GM19467 (cell line): ENCODE measurements around the gene UBE2Q2.
A peak's percentile ranks its signal among the peaks of the same experiment; 100 is the strongest.
"Not testable (repeated sequence)": the region's sequence is repeated elsewhere in the genome, so short reads cannot be mapped to it uniquely, and the experiment has no call there.

Source experiments
- ATAC-seq: cut with Tn5 transposase; IDR thresholded peaks from one replicate; pipeline ENCODE4 v1.9.1; 2021; ENCODE audit warnings: mild to moderate bottlenecking, moderate library complexity; ENCODE audit not compliant: unreplicated experiment

The UBE2Q2 gene

GRCh38 chr15:75823860-75824613 is 19.2 kb upstream of the UBE2Q2 start:
- no peak for ATAC-seq

GRCh38 chr15:75827691-75828090 is 15.6 kb upstream of the UBE2Q2 start:
- no peak for ATAC-seq

- ATAC-seq: no peak
Measured at GRCh38 chr15:75828429-75828828, 14.8 kb upstream of the UBE2Q2 start.

GRCh38 chr15:75830910-75831805 is 12.1 kb upstream of the UBE2Q2 start:
- ATAC-seq: no peak

DNA sequence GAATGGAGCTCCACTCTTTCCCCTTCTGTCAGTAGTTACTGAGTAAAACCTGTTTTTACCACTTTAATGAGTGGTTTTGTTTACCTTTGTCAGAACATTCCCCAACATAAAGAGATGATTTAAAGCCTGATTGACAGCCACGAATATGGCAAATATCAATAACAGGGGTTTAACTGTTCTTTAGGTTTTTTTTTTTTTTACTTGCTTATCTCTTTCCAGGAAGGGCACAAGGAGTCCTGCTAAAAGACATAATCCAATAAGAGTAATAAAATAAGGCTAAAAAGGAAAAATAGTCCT is 11.5 kb upstream of the UBE2Q2 start:
- ATAC-seq: no peak

GRCh38 chr15:75832114-75832513 is 11.1 kb upstream of the UBE2Q2 start:
- ATAC-seq: no peak

DNA sequence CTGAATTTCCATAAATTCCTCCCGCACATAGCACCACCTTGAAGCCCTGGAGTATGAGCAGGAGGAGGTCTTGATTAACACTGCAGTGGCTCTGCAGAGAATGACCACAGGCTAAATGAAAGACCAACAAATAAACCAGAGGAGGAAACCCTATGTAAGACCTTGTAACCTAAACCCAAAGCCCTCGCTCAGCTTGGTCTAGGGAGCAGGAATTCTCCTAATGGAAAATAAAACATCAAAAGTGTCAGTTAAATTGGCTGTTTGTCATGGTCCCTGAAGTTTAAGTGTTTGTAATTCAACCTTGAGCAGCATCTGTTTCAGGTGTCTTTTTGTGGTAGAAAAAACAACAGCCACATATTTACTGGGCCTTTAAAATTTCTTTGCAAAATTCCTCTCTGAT is 9.2 kb upstream of the UBE2Q2 start:
- ATAC-seq: no peak

- no peak for ATAC-seq
Measured at GRCh38 chr15:75835990-75836958, 7.0 kb upstream of the UBE2Q2 start.

DNA sequence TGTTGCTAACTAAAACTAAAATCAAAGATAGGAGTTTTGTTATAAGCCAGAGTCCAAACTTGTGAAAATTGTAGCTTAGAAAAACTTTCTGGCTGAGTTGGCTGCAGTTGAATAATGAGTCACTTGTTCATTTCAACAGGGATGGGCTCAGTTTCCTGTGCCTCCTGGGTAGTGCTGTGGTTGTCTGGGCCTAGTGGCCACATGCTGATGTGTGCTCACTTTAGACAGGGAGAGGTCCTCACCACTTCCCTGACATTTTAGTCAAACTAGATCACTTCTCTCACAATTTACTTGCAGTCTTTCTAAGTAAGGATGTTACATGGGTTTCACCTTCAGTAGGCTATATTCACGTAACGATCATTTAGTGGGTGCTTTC is 6.3 kb upstream of the UBE2Q2 start:
- peak; percentile 71 for ATAC-seq

- no peak for ATAC-seq
Measured at GRCh38 chr15:75840659-75841058, 2.6 kb upstream of the UBE2Q2 start.

- no peak for ATAC-seq
Measured at GRCh38 chr15:75841626-75842025, 1.6 kb upstream of the UBE2Q2 start.

DNA sequence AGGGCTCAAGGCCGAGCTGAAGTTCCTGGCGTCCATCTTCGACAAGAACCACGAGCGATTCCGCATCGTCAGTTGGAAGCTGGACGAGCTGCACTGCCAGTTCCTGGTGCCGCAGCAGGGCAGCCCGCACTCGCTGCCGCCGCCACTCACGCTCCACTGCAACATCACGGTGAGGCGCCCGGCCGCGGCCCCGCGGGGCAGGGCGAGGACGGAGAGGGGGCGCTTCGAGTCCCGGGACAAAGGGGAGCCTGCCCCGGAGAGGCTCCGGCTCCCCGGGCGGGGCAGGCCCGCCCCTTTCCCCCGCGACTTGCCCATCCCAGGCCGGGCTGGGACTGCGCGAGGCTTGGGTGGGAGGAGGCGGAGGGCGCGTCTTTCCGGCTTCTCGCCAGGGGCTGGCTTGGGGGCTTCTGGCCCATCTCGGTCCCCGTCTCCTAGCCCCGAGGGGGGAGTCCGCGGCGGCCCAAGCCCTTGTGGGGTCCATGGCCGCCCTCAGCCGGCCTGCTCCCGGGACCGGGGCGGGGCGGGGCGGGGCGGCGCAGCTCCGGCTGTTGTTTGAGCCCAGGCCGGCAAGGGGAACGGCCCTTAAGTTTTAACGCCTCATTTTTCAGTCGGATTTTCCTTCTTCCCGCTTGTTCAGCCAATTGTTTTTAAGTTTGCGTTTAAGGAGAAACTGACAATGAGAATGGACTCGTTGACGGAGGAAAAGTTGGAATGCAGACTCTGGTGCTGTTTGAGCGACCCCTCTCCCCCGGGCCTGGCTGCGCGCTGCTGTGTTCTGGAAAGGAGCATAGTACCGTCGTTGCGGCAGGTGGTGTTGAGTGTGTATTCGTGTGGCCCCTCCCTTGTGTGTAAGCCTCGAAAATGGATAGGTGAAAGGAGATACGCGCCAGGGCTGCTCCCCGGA is 683 bp downstream of the UBE2Q2 start:
- ATAC-seq: peak; percentile 36

- no peak for ATAC-seq
Measured at GRCh38 chr15:75844629-75845335, 1.5 kb downstream of the UBE2Q2 start.

DNA sequence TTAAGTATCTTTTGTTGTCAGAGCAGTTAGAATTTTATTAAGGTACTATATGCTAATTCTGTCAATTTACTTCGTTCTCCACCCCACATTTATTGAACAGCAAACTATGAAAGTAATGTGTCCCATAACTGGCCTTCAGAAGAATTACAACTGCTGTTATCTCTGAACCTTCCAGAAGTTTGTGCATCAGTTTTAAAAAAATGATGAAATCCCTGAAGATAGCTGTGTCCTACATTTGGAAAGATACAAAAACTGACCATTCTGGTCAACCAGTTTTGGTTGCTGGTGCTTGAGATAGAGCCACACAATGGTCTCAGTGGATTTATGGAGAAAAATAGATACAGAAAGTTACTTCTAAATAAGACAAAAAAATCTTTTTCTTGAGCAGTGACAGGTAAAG is 5.9 kb downstream of the UBE2Q2 start:
- no peak for ATAC-seq

- no peak for ATAC-seq
Measured at GRCh38 chr15:75850708-75851107, 7.5 kb downstream of the UBE2Q2 start.

DNA sequence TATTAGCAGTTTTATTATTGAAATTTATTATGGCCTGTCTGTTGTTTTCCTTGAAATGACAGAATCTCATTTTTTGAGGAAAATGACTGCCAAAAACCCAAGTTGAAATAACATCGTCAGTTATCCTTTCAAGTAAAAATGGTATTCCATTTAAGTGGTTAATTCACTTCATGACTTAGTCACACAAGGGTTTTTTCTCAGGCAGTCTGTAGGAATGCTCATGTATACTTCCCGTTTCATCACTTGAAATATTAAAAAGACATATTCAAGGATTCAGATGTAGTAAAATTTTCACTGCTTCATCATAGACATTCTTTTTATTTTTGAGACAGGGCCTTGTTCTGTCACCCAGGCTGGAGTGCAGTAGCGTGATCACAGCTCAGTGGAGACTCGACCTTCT is 8.3 kb downstream of the UBE2Q2 start:
- ATAC-seq: not testable (repeated sequence)

DNA sequence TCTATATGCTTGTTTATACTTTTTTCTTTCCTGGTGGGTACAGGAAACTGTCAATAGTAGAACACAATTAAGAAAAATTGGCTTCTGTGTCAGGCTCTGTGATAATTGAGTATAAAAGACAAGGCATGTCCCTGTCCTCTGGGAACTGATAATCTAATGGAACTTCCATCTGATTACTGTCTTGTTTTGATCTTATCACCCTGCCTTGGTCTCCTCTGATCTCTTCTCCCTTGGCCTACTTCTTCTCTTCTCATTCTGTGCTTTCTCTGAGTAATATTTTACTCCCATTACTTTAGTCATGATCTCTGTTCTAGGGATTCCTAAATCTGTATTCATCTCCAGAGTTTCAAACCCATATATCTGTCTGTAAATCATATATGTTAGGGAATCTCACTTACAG is 14.6 kb downstream of the UBE2Q2 start:
- ATAC-seq: no peak

DNA sequence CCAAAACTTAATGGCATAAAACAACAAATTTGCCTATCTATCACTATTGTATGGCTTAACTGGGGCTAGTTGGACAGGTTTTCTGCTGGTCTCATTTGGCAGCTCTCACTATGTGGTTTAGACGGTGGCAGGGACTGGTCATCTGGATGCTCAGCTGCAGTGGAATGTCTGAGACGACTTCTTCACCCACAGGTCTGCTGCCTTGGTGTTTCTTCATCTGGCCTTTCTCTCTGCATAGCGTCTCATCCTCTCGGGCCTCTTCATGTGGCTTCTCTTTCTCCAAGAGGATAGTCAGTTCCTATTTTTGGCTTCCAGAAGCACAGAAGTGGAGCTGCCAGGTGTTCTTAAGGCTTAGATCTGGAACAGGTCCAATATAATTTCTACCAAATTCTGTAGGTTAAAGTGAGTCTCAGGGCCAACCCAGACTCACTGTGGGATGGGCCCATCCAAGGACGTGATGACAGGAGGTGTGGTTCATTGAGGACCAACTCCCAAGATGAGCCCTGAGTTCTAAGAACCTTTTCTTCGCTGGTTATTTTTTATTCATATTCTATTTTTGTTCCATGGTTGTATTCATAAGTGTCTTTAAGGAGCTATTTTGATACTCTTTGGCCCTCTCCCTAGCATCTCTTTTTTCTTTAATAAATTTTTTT is 18.6 kb downstream of the UBE2Q2 start:
- no peak for ATAC-seq

DNA sequence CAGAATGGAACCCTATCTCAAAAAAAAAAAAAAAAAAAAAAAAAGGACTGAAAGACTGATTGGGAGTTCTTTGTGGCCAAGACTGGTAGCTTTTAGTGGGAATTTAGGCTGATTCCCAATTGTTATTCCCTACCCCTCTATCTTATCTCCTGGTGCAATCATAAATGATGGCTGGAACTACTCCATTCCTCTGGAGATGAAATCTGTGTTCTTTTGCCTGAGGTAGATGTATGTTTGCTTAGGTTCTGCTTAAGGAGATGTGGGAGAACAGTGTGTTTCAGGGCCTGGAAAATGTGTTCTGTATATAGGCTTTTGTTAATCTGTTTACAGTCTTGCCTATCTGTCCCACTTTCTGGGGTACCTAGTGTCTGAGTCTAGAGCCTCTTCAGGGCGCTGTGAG is 19.5 kb downstream of the UBE2Q2 start:
- no peak for ATAC-seq
